H1 (cell line): ENCODE results near the gene RIMS1. TPM values are rescaled to one million over a fixed set of nuclear protein-coding genes. Genes with fewer than 3 reads are reported as not detected.

ENCODE experiments used
- CTCF ChIA-PET: fragments of 300-600 bp; sonication (Branson Sonifier 250); formaldehyde crosslinking; loops from one replicate; lab custom pipeline; 2021; ENCODE audit not compliant: partially characterized antibody; lab: Charles Lee
- POLR2A ChIA-PET: fragments of 300-600 bp; sonication (Branson Sonifier 250); formaldehyde crosslinking; loops from one replicate; lab custom pipeline; 2021; ENCODE audit warnings: inconsistent platforms; ENCODE audit not compliant: partially characterized antibody; lab: Charles Lee
- DNase-seq, 2 experiments: peaks; one replicate each; pipeline versions ENCODE4 v3.0.0 to v3.0.0-alpha.2; 2010 to 2022; ENCODE audit warnings: low spot score in 2 of 2, low read depth in 1 of 2, mixed read lengths in 1 of 2
- FAIRE-seq: peaks from 2 replicates; lab custom pipeline; 2011; peaks lifted over from hg19 to GRCh38; lab: Jason Lieb, UNC
- H2AFZ ChIP-seq: 2 replicates; pipeline ENCODE4 v1.8.1; 2012; ENCODE audit warnings: low read length, inconsistent platforms
- H2AK5ac ChIP-seq: 2 replicates; pipeline ENCODE4 v1.6.1; 2013; ENCODE audit warnings: low read depth, low read length
- H2BK120ac ChIP-seq: replicated peaks from 2 replicates; pipeline ENCODE3; 2013; ENCODE audit warnings: low read depth, low read length, inconsistent platforms
- H2BK12ac ChIP-seq: 2 replicates; pipeline ENCODE4 v1.6.1; 2013; ENCODE audit warnings: low read depth, low read length
- H2BK15ac ChIP-seq: 2 replicates; pipeline ENCODE4 v1.6.1; 2013; ENCODE audit warnings: low read length
- H2BK20ac ChIP-seq: 2 replicates; pipeline ENCODE4 v1.6.1; 2013; ENCODE audit warnings: low read length
- H2BK5ac ChIP-seq: 2 replicates; pipeline ENCODE4 v1.6.1; 2013; ENCODE audit warnings: low read depth, low read length
- H3K14ac ChIP-seq: 2 replicates; pipeline ENCODE4 v1.6.1; 2013; ENCODE audit warnings: inconsistent platforms; ENCODE audit not compliant: insufficient read length
- H3K18ac ChIP-seq: 2 replicates; pipeline ENCODE4 v1.6.1; 2013; ENCODE audit warnings: low read length; ENCODE audit errors: extremely low read depth
- H3K23ac ChIP-seq: 2 replicates; pipeline ENCODE4 v1.6.1; 2013; ENCODE audit warnings: inconsistent platforms; ENCODE audit not compliant: insufficient read length
- H3K23me2 ChIP-seq: 2 replicates; pipeline ENCODE4 v1.6.1; 2013; ENCODE audit warnings: low read depth, low read length
- H3K27ac ChIP-seq: 2 replicates; pipeline ENCODE4 v1.6.1; 2011; ENCODE audit warnings: low read depth, low read length, inconsistent platforms
- H3K27me3 ChIP-seq, 4 experiments: replicated peaks in 1 of 4; 1 replicate in 1 of 4; 2 replicates in 3 of 4; pipeline versions ENCODE4 v1.6.1 to v1.8.1; 2011 to 2013; ENCODE audit warnings: low read length in 3 of 4, mild to moderate bottlenecking in 3 of 4, inconsistent platforms in 2 of 4, mixed read lengths in 2 of 4, moderate library complexity in 1 of 4; ENCODE audit not compliant: control insufficient read depth in 3 of 4, insufficient read depth in 3 of 4; ENCODE audit errors: extremely low read depth in 1 of 4
- H3K36me3 ChIP-seq, 4 experiments: 2 replicates each; pipeline versions ENCODE4 v1.6.1 to v1.8.1; 2011 to 2013; ENCODE audit warnings: mild to moderate bottlenecking in 4 of 4, low read length in 3 of 4, moderate library complexity in 2 of 4, control low read depth in 1 of 4, inconsistent platforms in 1 of 4; ENCODE audit not compliant: insufficient read depth in 4 of 4, control insufficient read depth in 2 of 4
- H3K4ac ChIP-seq: replicated peaks from 2 replicates; pipeline ENCODE3; 2013; ENCODE audit warnings: low read length, low read depth, mixed read lengths, inconsistent platforms; ENCODE audit not compliant: insufficient read length
- H3K4me1 ChIP-seq, 4 experiments: replicated peaks in 1 of 4; 1 replicate in 1 of 4; 2 replicates in 3 of 4; pipeline versions ENCODE4 v1.6.1 to v1.8.1; 2011 to 2013; ENCODE audit warnings: low read length in 3 of 4, inconsistent platforms in 2 of 4, mixed read lengths in 1 of 4; ENCODE audit not compliant: insufficient read depth in 4 of 4, control insufficient read depth in 3 of 4
- H3K4me2 ChIP-seq, 2 experiments: 2 replicates each; pipeline versions ENCODE4 v1.6.1 to v1.8.1; 2011 to 2013; ENCODE audit warnings: low read depth in 2 of 2, low read length in 2 of 2, control low read depth in 1 of 2, inconsistent platforms in 1 of 2, mild to moderate bottlenecking in 1 of 2; ENCODE audit not compliant: insufficient read depth in 1 of 2
- H3K4me3 ChIP-seq, 4 experiments: fragments of 200-600, 300-600 bp in 1 of 4; sonication (generic), shearing (Covaris generic), sonication (Bioruptor Twin) in 1 of 4; 2 replicates each; pipeline versions ENCODE4 v1.5.1 to v1.8.1; 2011 to 2016; ENCODE audit warnings: low read length in 4 of 4, low read depth in 3 of 4, control low read depth in 2 of 4, inconsistent platforms in 2 of 4, mild to moderate bottlenecking in 2 of 4, mixed read lengths in 1 of 4, moderate library complexity in 1 of 4; ENCODE audit not compliant: insufficient read depth in 2 of 4; ENCODE audit errors: extremely low read depth in 1 of 4
- H3K56ac ChIP-seq: replicated peaks from 2 replicates; pipeline ENCODE3; 2013; ENCODE audit warnings: low read depth, mild to moderate bottlenecking, mixed read lengths, low read length, inconsistent platforms; ENCODE audit not compliant: insufficient read length
- H3K79me1 ChIP-seq: 2 replicates; pipeline ENCODE4 v1.6.1; 2013; ENCODE audit warnings: low read depth, low read length, control low read depth
- H3K79me2 ChIP-seq, 2 experiments: 2 replicates each; pipeline versions ENCODE4 v1.6.1 to v1.8.1; 2012 to 2013; ENCODE audit warnings: low read length in 2 of 2, mild to moderate bottlenecking in 2 of 2, inconsistent platforms in 1 of 2; ENCODE audit not compliant: insufficient read depth in 2 of 2, control insufficient read depth in 1 of 2
- H3K9ac ChIP-seq, 4 experiments: replicated peaks in 1 of 4; 1 replicate in 1 of 4; 2 replicates in 3 of 4; pipeline versions ENCODE4 v1.6.1 to v1.8.1; 2011 to 2013; ENCODE audit warnings: low read depth in 3 of 4, low read length in 3 of 4, control low read depth in 2 of 4, mild to moderate bottlenecking in 2 of 4, moderate library complexity in 2 of 4, inconsistent platforms in 1 of 4; ENCODE audit errors: extremely low read depth in 1 of 4
- H3K9me3 ChIP-seq, 2 experiments: 2 replicates each; pipeline versions ENCODE4 v1.6.1 to v1.8.1; 2012 to 2013; ENCODE audit warnings: mild to moderate bottlenecking in 2 of 2, moderate library complexity in 2 of 2, control low read depth in 1 of 2, inconsistent platforms in 1 of 2, low read depth in 1 of 2, low read length in 1 of 2, mixed read lengths in 1 of 2; ENCODE audit not compliant: insufficient read depth in 2 of 2
- H4K20me1 ChIP-seq, 2 experiments: replicated peaks in 1 of 2; 2 replicates each; pipeline versions ENCODE3 to v1.8.1; 2011 to 2013; ENCODE audit warnings: inconsistent platforms in 2 of 2, low read length in 2 of 2, mild to moderate bottlenecking in 1 of 2; ENCODE audit not compliant: insufficient read depth in 2 of 2, control insufficient read depth in 1 of 2
- H4K5ac ChIP-seq: 2 replicates; pipeline ENCODE4 v1.6.1; 2013; ENCODE audit warnings: low read length, low read depth, mixed read lengths, inconsistent platforms; ENCODE audit not compliant: insufficient read length
- H4K8ac ChIP-seq: 2 replicates; pipeline ENCODE4 v1.8.0; 2013; ENCODE audit warnings: mild to moderate bottlenecking, moderate library complexity, low read length, inconsistent platforms; ENCODE audit not compliant: insufficient read depth; ENCODE audit errors: extremely low read depth
- H4K91ac ChIP-seq: replicated peaks from 2 replicates; pipeline ENCODE3; 2013; ENCODE audit warnings: low read length, mixed read lengths, inconsistent platforms; ENCODE audit not compliant: insufficient read length
- BCL11A ChIP-seq, 2 experiments: IDR thresholded peaks; one replicate each; pipeline ENCODE4 v1.6.1; 2011; ENCODE audit warnings: low read depth in 2 of 2, low read length in 2 of 2, mild to moderate bottlenecking in 2 of 2
- HDAC2 ChIP-seq, 2 experiments: fragments of 300-600 bp in 1 of 2; sonication (generic) in 1 of 2; IDR thresholded peaks; 2 replicates each; pipeline ENCODE4 v1.6.1; 2011 to 2012; ENCODE audit warnings: low read depth in 2 of 2, low read length in 2 of 2, mild to moderate bottlenecking in 2 of 2, moderate library complexity in 2 of 2, borderline replicate concordance in 1 of 2, inconsistent platforms in 1 of 2
- MAX ChIP-seq: IDR thresholded peaks from 2 replicates; pipeline ENCODE4 v1.6.1; 2012; ENCODE audit warnings: inconsistent platforms
- RBBP5 ChIP-seq: IDR thresholded peaks from 2 replicates; pipeline ENCODE4 v1.7.1; 2012; ENCODE audit warnings: low read depth, mild to moderate bottlenecking, inconsistent platforms, low read length, moderate library complexity, borderline replicate concordance
- RNF2 ChIP-seq: fragments of 200-900, 300-1000 bp; sonication (generic); IDR thresholded peaks from 2 replicates; pipeline ENCODE4 v1.7.1; 2016; ENCODE audit warnings: borderline replicate concordance, low read depth, mild to moderate bottlenecking, antibody characterized with exemption, low read length; ENCODE audit not compliant: poor library complexity, severe bottlenecking; ENCODE audit errors: missing control alignments
- SP4 ChIP-seq: IDR thresholded peaks from 2 replicates; pipeline ENCODE4 v1.6.1; 2012; ENCODE audit warnings: low read length, inconsistent platforms
- SUZ12 ChIP-seq: fragments of 200-600 bp; sonication (generic); IDR thresholded peaks from 2 replicates; pipeline ENCODE4 v1.6.1; 2012; ENCODE audit warnings: mild to moderate bottlenecking, inconsistent platforms, low read length, moderate library complexity, mixed read lengths
- TBP ChIP-seq: IDR thresholded peaks from 2 replicates; pipeline ENCODE4 v1.6.1; 2011; ENCODE audit warnings: low read depth, low read length, improper control_type of control experiment
- ZNF274 ChIP-seq: IDR thresholded peaks from 2 replicates; pipeline ENCODE4 v1.7.0; 2012; ENCODE audit warnings: low read length, borderline replicate concordance; ENCODE audit errors: extremely low read depth
- WGBS, 2 experiments: shearing (Covaris generic) in 1 of 2; methylation state at CpG; one replicate each; pipeline versions ENCODE4 v1.1.6 to v1.1.7; 2013 to 2015; ENCODE audit warnings: low lambda C conversion rate in 2 of 2, mixed read lengths in 2 of 2, inconsistent platforms in 1 of 2, low coverage in 1 of 2, missing lambda C conversion rate in 1 of 2; ENCODE audit not compliant: insufficient replicate concordance in 2 of 2, insufficient coverage in 1 of 2, insufficient read length in 1 of 2; ENCODE audit errors: extremely low coverage in 1 of 2, missing lambda C conversion rate in 1 of 2; 5-methylcytosine and 5-hydroxymethylcytosine counted together
- polyA plus RNA-seq, 7 experiments: library from polyadenylated mRNA; depleted of rRNA in 3 of 7; stranded (reverse) in 5 of 7; unstranded in 2 of 7; fragments of >200 nt in 5 of 7; fragments of 200-250 nt in 2 of 7; gene quantifications; 1 replicate in 5 of 7; 2 replicates in 1 of 7; 4 replicates in 1 of 7; pipeline versions ENCODE4 v1.2.1 to v1.2.3, GENCODE V29; 2011 to 2013; ENCODE audit warnings: missing spikeins in 2 of 7, mixed read lengths in 2 of 7
- total RNA-seq: library from RNA; stranded (reverse); fragmentation: NEBNext Ultra II Directional; extraction: Animal tissue kit (Norgen Biotek cat#: 25700); gene quantifications from 2 replicates; pipeline ENCODE4 v1.2.1, GENCODE V29; 2021
- TF ChIP-seq, protein P1 (sequence below), 3 experiments: IDR thresholded peaks; 1 replicate in 2 of 3; 2 replicates in 1 of 3; pipeline versions ENCODE4 v1.5.1 to v1.6.1; 2011; ENCODE audit warnings: low read length in 3 of 3, mild to moderate bottlenecking in 3 of 3, inconsistent platforms in 2 of 3, low read depth in 1 of 3, moderate library complexity in 1 of 3; ENCODE audit not compliant: insufficient read depth in 1 of 3; ENCODE audit errors: control extremely low read depth in 1 of 3

The RIMS1 gene
- total and polyA plus RNA-seq, 2 of the 8 experiments (the other 6 are each of a cell fraction or from before 2014, with no cell fraction given): 0.63 to 2.3 TPM

GRCh38 chr6:72350296-72350881, 464.0 kb downstream of the RIMS1 start:
- Histone ChIP-seq H2AFZ (no peak overlapping the region), H2BK120ac (no peak overlapping the region), H4K20me1 (no peaks in the 10 kb centered on the region), H4K91ac (no peak overlapping the region), H3K79me1 (no peaks in the 10 kb centered on the region), H3K4me2 (no peak overlapping the region), H3K14ac (no peak overlapping the region), H3K79me2 (no peaks in the 10 kb centered on the region), H3K9me3 (no peaks in the 10 kb centered on the region), H3K23ac (no peak overlapping the region), H3K56ac (no peak overlapping the region), H3K9ac (no peak overlapping the region), H3K4ac (no peak overlapping the region), H2BK5ac (no peak overlapping the region), H4K8ac (no peak overlapping the region), H3K4me1 (peaks cover 0 to 2% (median 0%) of the 10 kb centered on the region in 4 experiments; a peak in 2 of 7 replicates), H3K4me3 (no peak overlapping the region), H3K27me3 (no peaks in the 10 kb centered on the region), H3K36me3 (no peaks in the 10 kb centered on the region), H3K27ac (no peak overlapping the region), H2BK15ac (no peak overlapping the region), H2BK20ac (no peak overlapping the region), H3K18ac (no peak overlapping the region), H2BK12ac (no peak overlapping the region), H2AK5ac (no peak overlapping the region), H4K5ac (no peak overlapping the region), H3K23me2 (no peaks in the 10 kb centered on the region)
- CTCF ChIA-PET: no interaction called here
- POLR2A ChIA-PET: no interaction called here
- 70% methylated on average over 1 of the region's 1 CpG; no CpG with 5 or more reads in 1 of the 2 experiments for WGBS, 2 experiments
- FAIRE-seq (no peak), DNase-seq (no peak)
- TF ChIP-seq BCL11A (IDR thresholded peaks at IDR 0.05; ENCODE audit: low read depth in 2 of 2, low read length in 2 of 2) (no peak), ZNF274 (no peak), TBP (no peak), SP4 (no peak), RBBP5 (no peak), MAX (no peak), SUZ12 (no peak), HDAC2 (IDR thresholded peaks at IDR 0.05; ENCODE audit: borderline replicate concordance in 1 of 2, low read depth in 2 of 2, low read length in 2 of 2) (no peak), RNF2 (no peak)
- TF ChIP-seq, protein P1, sequence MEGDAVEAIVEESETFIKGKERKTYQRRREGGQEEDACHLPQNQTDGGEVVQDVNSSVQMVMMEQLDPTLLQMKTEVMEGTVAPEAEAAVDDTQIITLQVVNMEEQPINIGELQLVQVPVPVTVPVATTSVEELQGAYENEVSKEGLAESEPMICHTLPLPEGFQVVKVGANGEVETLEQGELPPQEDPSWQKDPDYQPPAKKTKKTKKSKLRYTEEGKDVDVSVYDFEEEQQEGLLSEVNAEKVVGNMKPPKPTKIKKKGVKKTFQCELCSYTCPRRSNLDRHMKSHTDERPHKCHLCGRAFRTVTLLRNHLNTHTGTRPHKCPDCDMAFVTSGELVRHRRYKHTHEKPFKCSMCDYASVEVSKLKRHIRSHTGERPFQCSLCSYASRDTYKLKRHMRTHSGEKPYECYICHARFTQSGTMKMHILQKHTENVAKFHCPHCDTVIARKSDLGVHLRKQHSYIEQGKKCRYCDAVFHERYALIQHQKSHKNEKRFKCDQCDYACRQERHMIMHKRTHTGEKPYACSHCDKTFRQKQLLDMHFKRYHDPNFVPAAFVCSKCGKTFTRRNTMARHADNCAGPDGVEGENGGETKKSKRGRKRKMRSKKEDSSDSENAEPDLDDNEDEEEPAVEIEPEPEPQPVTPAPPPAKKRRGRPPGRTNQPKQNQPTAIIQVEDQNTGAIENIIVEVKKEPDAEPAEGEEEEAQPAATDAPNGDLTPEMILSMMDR (IDR thresholded peaks at IDR 0.05; ENCODE audit: control extremely low read depth in 1 of 3, insufficient read depth in 1 of 3, low read depth in 1 of 3, low read length in 3 of 3): no peak
